Measurements from ENCODE around the gene RTCA. TPM values are rescaled to one million over a fixed set of nuclear protein-coding genes. Genes with fewer than 3 reads are reported as not detected.

Gene RTCA
- total and polyA plus RNA-seq, 4 donors: 11.2 to 18.9 (median 15.1) TPM

DNA sequence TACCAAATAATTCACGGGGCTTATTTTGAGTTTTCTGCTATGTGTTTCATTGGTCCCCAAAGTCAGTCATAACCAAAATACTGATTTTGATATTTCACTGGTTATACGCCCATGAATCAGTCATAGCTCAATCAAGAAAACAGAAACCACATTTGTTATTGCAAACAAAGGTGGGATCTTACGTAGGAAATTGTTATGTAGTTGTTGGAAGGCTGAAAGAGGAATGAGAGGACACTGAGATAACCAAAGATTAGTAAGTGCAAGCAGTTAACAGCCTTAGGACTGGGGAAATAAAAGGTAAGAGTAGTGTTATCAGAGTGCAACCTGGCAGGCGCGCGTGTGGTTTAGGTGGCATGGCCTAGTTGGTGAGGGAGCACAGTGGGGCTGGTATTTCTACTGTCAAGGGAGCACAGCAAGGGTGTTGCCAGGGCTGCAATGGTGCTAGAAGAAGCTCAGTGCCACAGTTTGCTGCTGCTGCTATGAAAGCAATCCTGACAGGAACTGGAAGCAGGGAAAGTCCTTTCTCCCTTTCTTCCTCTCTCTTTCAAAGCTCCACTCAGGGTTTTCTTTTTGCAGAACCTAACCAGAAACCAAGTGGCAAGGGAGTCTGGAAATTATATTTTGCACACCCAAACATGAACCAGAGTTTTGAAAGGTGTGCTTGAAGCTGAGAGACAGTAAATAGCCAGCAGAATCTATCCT is 33.7 kb downstream of the RTCA start:
- no peaks in the 10 kb centered on the region for H3K27me3 ChIP-seq (ENCODE audit: control insufficient read depth in 4 of 4, insufficient read depth in 4 of 4, low read length in 3 of 4)
- H3K27ac ChIP-seq (ENCODE audit: low read depth in 1 of 2, low read length in 2 of 2): no peak overlapping the region
- DNase-seq (ENCODE audit: low spot score): no peak
- H3K9ac ChIP-seq (ENCODE audit: low read depth in 1 of 2, low read length in 2 of 2): no peak overlapping the region
- WGBS: 73% methylated on average over 6 of the region's 6 CpGs
- TF ChIP-seq FOXA1 (IDR thresholded peaks at IDR 0.05): no peak
- TF ChIP-seq HNF4A (conservative IDR thresholded peaks at IDR 0.05): no peak
- TF ChIP-seq TAF1 (conservative IDR thresholded peaks at IDR 0.05): no peak
- TF ChIP-seq NR2F2 (IDR thresholded peaks at IDR 0.05): no peak
- TF ChIP-seq, protein P1, sequence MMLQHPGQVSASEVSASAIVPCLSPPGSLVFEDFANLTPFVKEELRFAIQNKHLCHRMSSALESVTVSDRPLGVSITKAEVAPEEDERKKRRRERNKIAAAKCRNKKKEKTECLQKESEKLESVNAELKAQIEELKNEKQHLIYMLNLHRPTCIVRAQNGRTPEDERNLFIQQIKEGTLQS (IDR thresholded peaks at IDR 0.05): no peak
- no peak for TF ChIP-seq EGR1 (IDR thresholded peaks at IDR 0.05; ENCODE audit: low read depth in 2 of 2)
- TF ChIP-seq RXRA (IDR thresholded peaks at IDR 0.05): no peak
- TF ChIP-seq RAD21 (IDR thresholded peaks at IDR 0.05): no peak
- TF ChIP-seq, protein P2, sequence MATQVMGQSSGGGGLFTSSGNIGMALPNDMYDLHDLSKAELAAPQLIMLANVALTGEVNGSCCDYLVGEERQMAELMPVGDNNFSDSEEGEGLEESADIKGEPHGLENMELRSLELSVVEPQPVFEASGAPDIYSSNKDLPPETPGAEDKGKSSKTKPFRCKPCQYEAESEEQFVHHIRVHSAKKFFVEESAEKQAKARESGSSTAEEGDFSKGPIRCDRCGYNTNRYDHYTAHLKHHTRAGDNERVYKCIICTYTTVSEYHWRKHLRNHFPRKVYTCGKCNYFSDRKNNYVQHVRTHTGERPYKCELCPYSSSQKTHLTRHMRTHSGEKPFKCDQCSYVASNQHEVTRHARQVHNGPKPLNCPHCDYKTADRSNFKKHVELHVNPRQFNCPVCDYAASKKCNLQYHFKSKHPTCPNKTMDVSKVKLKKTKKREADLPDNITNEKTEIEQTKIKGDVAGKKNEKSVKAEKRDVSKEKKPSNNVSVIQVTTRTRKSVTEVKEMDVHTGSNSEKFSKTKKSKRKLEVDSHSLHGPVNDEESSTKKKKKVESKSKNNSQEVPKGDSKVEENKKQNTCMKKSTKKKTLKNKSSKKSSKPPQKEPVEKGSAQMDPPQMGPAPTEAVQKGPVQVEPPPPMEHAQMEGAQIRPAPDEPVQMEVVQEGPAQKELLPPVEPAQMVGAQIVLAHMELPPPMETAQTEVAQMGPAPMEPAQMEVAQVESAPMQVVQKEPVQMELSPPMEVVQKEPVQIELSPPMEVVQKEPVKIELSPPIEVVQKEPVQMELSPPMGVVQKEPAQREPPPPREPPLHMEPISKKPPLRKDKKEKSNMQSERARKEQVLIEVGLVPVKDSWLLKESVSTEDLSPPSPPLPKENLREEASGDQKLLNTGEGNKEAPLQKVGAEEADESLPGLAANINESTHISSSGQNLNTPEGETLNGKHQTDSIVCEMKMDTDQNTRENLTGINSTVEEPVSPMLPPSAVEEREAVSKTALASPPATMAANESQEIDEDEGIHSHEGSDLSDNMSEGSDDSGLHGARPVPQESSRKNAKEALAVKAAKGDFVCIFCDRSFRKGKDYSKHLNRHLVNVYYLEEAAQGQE (IDR thresholded peaks at IDR 0.05): no peak
- TF ChIP-seq, protein P3, sequence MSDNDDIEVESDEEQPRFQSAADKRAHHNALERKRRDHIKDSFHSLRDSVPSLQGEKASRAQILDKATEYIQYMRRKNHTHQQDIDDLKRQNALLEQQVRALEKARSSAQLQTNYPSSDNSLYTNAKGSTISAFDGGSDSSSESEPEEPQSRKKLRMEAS (IDR thresholded peaks at IDR 0.05): no peak
- TF ChIP-seq, protein P4, sequence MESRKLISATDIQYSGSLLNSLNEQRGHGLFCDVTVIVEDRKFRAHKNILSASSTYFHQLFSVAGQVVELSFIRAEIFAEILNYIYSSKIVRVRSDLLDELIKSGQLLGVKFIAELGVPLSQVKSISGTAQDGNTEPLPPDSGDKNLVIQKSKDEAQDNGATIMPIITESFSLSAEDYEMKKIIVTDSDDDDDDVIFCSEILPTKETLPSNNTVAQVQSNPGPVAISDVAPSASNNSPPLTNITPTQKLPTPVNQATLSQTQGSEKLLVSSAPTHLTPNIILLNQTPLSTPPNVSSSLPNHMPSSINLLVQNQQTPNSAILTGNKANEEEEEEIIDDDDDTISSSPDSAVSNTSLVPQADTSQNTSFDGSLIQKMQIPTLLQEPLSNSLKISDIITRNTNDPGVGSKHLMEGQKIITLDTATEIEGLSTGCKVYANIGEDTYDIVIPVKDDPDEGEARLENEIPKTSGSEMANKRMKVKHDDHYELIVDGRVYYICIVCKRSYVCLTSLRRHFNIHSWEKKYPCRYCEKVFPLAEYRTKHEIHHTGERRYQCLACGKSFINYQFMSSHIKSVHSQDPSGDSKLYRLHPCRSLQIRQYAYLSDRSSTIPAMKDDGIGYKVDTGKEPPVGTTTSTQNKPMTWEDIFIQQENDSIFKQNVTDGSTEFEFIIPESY (IDR thresholded peaks at IDR 0.05): no peak
- no peak for TF ChIP-seq SP1 (IDR thresholded peaks at IDR 0.05)
- TF ChIP-seq GABPA (IDR thresholded peaks at IDR 0.05 in 1 of 2, conservative IDR thresholded peaks at IDR 0.05 in 1 of 2): no peak
- no peak overlapping the region for H3K4me3 ChIP-seq (ENCODE audit: low read depth in 1 of 3, low read length in 3 of 3)
- no peaks in the 10 kb centered on the region for H3K9me3 ChIP-seq (ENCODE audit: control insufficient read depth in 4 of 4, low read length in 3 of 4)
- H3K36me3 ChIP-seq (ENCODE audit: control insufficient read depth in 4 of 4, insufficient read depth in 3 of 4, low read depth in 1 of 4, low read length in 3 of 4): peaks cover 0 to 2% (median 0%) of the 10 kb centered on the region in 4 donors
- H3K4me1 ChIP-seq (ENCODE audit: control insufficient read depth in 4 of 4, insufficient read depth in 4 of 4, low read length in 3 of 4): no peaks in the 10 kb centered on the region

DNA sequence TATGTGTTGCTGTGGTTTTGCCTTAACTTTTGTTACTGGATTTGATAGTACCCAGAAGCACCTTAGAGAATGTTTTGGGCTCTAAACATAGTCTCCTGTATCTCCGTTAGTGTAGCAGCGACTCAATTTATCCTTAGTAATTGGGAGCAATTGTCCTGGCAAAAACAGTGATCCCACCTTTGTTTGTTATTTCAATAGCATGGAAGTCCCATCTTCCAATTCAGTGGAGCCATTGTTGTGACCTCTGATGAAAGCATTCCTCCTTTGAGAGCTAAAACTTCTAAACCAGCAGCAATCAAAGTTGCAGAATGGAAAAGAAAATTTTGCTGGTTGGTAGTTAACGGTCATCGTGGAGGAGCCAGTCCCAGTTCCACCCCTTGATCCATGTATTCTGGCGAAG is 34.7 kb downstream of the RTCA start:
- WGBS: 93% methylated on average over 5 of the region's 5 CpGs
- no peak overlapping the region for H3K9ac ChIP-seq (ENCODE audit: low read depth in 1 of 2, low read length in 2 of 2)

More for the DNA sequence above, 34.7 kb downstream of the RTCA start:
- no peak overlapping the region for H3K4me3 ChIP-seq (ENCODE audit: low read depth in 1 of 3, low read length in 3 of 3)
- H3K27me3 ChIP-seq (ENCODE audit: control insufficient read depth in 4 of 4, insufficient read depth in 4 of 4, low read length in 3 of 4): no peaks in the 10 kb centered on the region
- no peaks in the 10 kb centered on the region for H3K9me3 ChIP-seq (ENCODE audit: control insufficient read depth in 4 of 4, low read length in 3 of 4)
- DNase-seq (ENCODE audit: low spot score): no peak
- TF ChIP-seq JUND (IDR thresholded peaks at IDR 0.05) (no peak), GABPA (IDR thresholded peaks at IDR 0.05 in 1 of 2, conservative IDR thresholded peaks at IDR 0.05 in 1 of 2) (no peak), RXRA (IDR thresholded peaks at IDR 0.05) (no peak), SP1 (IDR thresholded peaks at IDR 0.05) (no peak)
- TF ChIP-seq, protein P4 (IDR thresholded peaks at IDR 0.05): no peak
- no peaks in the 10 kb centered on the region for H3K4me1 ChIP-seq (ENCODE audit: control insufficient read depth in 4 of 4, insufficient read depth in 4 of 4, low read length in 3 of 4)
- H3K36me3 ChIP-seq (ENCODE audit: control insufficient read depth in 4 of 4, insufficient read depth in 3 of 4, low read depth in 1 of 4, low read length in 3 of 4): no peaks in the 10 kb centered on the region
- H3K27ac ChIP-seq (ENCODE audit: low read depth in 1 of 2, low read length in 2 of 2): no peak overlapping the region
